Panc1 (cell line): ENCODE measurements around the gene ADORA2A. TPM values are rescaled to one million over a fixed set of nuclear protein-coding genes. Genes with fewer than 3 reads are reported as not detected.

ENCODE experiments used
- ATAC-seq: fragments of 200-7000 bp; cut with Tn5 transposase; 2 replicates; pipeline ENCODE4 v1.9.1; 2020; ENCODE audit warnings: mild to moderate bottlenecking, moderate library complexity
- BruUV-seq: library from RNA; stranded (reverse); fragments of 400-500 nt; replicated peaks from 2 replicates; lab custom pipeline; 2021; lab: Mats Ljungman, UMichigan
- CTCF ChIA-PET: fragments of 300-600 bp; sonication (Branson Sonifier 250); formaldehyde crosslinking; loops from one replicate; lab custom pipeline; 2022; ENCODE audit warnings: antibody characterized with exemption; lab: Charles Lee
- POLR2A ChIA-PET: fragments of 300-600 bp; sonication (Branson Sonifier 250); formaldehyde crosslinking; loops from one replicate; lab custom pipeline; 2022; ENCODE audit warnings: antibody characterized with exemption; lab: Charles Lee
- DNase-seq: peaks from one replicate; pipeline ENCODE4 v3.0.0-alpha.2; 2010; ENCODE audit warnings: low read depth, low spot score
- H3K27ac ChIP-seq: 2 replicates; pipeline ENCODE4 v1.5.1; 2011; ENCODE audit warnings: mild to moderate bottlenecking, low read length, inconsistent platforms
- H3K27me3 ChIP-seq: fragments of 200-500 bp; sonication (Bioruptor generic); 2 replicates; pipeline ENCODE4 v1.6.0; 2014; ENCODE audit warnings: low read length, inconsistent platforms; ENCODE audit not compliant: control insufficient read depth, insufficient read depth
- H3K36me3 ChIP-seq: fragments of 200-500 bp; sonication (Bioruptor generic); 2 replicates; pipeline ENCODE4 v1.5.1; 2014; ENCODE audit warnings: inconsistent platforms, mild to moderate bottlenecking, low read length, moderate library complexity; ENCODE audit not compliant: control insufficient read depth, insufficient read depth
- H3K4me1 ChIP-seq: 2 replicates; pipeline ENCODE4 v1.5.1; 2011; ENCODE audit warnings: inconsistent platforms, mild to moderate bottlenecking, low read length, moderate library complexity; ENCODE audit not compliant: control insufficient read depth, insufficient read depth
- H3K4me3 ChIP-seq, 2 experiments: 2 replicates each; pipeline ENCODE4 v1.5.1; 2011 to 2012; ENCODE audit warnings: low read depth in 2 of 2, low read length in 2 of 2, mild to moderate bottlenecking in 2 of 2, inconsistent platforms in 1 of 2, moderate library complexity in 1 of 2
- H3K9me3 ChIP-seq: fragments of 200-500 bp; sonication (Bioruptor generic); 2 replicates; pipeline ENCODE4 v1.5.1; 2014; ENCODE audit warnings: low read depth, mild to moderate bottlenecking, inconsistent platforms, low read length, moderate library complexity; ENCODE audit not compliant: control insufficient read depth, insufficient read depth
- POLR2AphosphoS5 ChIP-seq: IDR thresholded peaks from 2 replicates; pipeline ENCODE4 v1.6.1; 2012; ENCODE audit warnings: mild to moderate bottlenecking, low read depth, low read length, moderate library complexity
- SIN3A ChIP-seq: IDR thresholded peaks from 2 replicates; pipeline ENCODE4 v1.6.1; 2012; ENCODE audit warnings: low read depth, mild to moderate bottlenecking, low read length, moderate library complexity, borderline replicate concordance; ENCODE audit not compliant: insufficient read depth
- TCF7L2 ChIP-seq: IDR thresholded peaks from 2 replicates; pipeline ENCODE4 v1.6.1; 2011; ENCODE audit warnings: mild to moderate bottlenecking, low read depth, low read length, inconsistent platforms
- in situ Hi-C: cut with HindIII; loops from 2 replicates; pipeline ENCODE4 v1.10.0; 2016; ENCODE audit warnings: low sequenced_read_pairs, low pct_unique_long_range_greater_than_20kb
- intact Hi-C: fragments of 100-400 bp; cut with micrococcal nuclease; formaldehyde crosslinking; loops from one replicate; pipeline ENCODE4 v1.10.0; 2022; ENCODE audit not compliant: unreplicated experiment
- total RNA-seq: library from RNA; stranded (reverse); gene quantifications from one replicate; pipeline ENCODE4 v1.2.1, GENCODE V29; 2021; ENCODE audit not compliant: unreplicated experiment
- TF ChIP-seq, protein P1 (sequence below): fragments of 450-650 bp; IDR thresholded peaks from 2 replicates; pipeline ENCODE4 v1.5.1; 2017; ENCODE audit warnings: mild to moderate bottlenecking
- TF ChIP-seq, protein P2 (sequence below), 2 experiments: IDR thresholded peaks; 2 replicates each; pipeline ENCODE4 v1.6.1; 2011 to 2012; ENCODE audit warnings: low read depth in 2 of 2, control low read depth in 1 of 2, low read length in 1 of 2, mild to moderate bottlenecking in 1 of 2, moderate library complexity in 1 of 2; ENCODE audit not compliant: insufficient read depth in 1 of 2

The ADORA2A gene
- total RNA-seq, 1 experiment from 2014 or later, result 11.5 TPM

DNA sequence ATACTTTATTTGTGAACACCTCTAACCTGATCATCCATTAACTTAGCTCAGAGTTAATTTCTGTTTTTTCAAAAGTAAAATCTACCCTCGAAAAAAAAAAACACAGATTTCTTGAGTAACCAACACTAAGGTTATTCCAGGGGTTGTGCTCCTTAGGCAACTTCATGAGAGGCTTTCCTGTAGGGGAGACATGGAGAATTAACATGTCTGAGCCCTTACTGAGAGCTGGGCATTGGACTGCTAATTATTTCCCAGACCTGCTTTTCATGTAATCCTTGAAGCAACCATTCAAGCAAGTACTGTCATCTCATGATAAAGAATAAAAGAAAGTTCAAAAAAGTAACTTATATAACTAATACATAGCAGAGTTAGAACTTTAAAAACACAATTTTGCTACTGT is 54.2 kb downstream of the ADORA2A start:
- ATAC-seq (no peak), DNase-seq (no peak)
- no peaks in the 10 kb centered on the region for H3K36me3 ChIP-seq
- intact Hi-C loops (no loop called here), in situ Hi-C loops (no loop called here)
- ChIA-PET POLR2A (interaction anchor here (0.6 kb wide), 1 partner anchor 110 kb away, joined by 10 read pairs; no protein-coding TSS in a partner anchor), CTCF (interaction anchor here (0.6 kb wide), 1 partner anchor 43 kb away, joined by 8 read pairs; no protein-coding TSS in a partner anchor)
- no peaks in the 10 kb centered on the region for H3K9me3 ChIP-seq
- no TSS peak for BruUV-seq
- no peaks in the 10 kb centered on the region for H3K4me1 ChIP-seq
- H3K27me3 ChIP-seq, result no peaks in the 10 kb centered on the region
- no peak overlapping the region for H3K4me3 ChIP-seq
- no peak overlapping the region; the same call in 1 of the 2 replicates for H3K27ac ChIP-seq
- TF ChIP-seq, protein P1, sequence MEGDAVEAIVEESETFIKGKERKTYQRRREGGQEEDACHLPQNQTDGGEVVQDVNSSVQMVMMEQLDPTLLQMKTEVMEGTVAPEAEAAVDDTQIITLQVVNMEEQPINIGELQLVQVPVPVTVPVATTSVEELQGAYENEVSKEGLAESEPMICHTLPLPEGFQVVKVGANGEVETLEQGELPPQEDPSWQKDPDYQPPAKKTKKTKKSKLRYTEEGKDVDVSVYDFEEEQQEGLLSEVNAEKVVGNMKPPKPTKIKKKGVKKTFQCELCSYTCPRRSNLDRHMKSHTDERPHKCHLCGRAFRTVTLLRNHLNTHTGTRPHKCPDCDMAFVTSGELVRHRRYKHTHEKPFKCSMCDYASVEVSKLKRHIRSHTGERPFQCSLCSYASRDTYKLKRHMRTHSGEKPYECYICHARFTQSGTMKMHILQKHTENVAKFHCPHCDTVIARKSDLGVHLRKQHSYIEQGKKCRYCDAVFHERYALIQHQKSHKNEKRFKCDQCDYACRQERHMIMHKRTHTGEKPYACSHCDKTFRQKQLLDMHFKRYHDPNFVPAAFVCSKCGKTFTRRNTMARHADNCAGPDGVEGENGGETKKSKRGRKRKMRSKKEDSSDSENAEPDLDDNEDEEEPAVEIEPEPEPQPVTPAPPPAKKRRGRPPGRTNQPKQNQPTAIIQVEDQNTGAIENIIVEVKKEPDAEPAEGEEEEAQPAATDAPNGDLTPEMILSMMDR, result no peak
- TF ChIP-seq SIN3A (no peak), POLR2AphosphoS5 (no peak), TCF7L2 (no peak)
- TF ChIP-seq, protein P2, sequence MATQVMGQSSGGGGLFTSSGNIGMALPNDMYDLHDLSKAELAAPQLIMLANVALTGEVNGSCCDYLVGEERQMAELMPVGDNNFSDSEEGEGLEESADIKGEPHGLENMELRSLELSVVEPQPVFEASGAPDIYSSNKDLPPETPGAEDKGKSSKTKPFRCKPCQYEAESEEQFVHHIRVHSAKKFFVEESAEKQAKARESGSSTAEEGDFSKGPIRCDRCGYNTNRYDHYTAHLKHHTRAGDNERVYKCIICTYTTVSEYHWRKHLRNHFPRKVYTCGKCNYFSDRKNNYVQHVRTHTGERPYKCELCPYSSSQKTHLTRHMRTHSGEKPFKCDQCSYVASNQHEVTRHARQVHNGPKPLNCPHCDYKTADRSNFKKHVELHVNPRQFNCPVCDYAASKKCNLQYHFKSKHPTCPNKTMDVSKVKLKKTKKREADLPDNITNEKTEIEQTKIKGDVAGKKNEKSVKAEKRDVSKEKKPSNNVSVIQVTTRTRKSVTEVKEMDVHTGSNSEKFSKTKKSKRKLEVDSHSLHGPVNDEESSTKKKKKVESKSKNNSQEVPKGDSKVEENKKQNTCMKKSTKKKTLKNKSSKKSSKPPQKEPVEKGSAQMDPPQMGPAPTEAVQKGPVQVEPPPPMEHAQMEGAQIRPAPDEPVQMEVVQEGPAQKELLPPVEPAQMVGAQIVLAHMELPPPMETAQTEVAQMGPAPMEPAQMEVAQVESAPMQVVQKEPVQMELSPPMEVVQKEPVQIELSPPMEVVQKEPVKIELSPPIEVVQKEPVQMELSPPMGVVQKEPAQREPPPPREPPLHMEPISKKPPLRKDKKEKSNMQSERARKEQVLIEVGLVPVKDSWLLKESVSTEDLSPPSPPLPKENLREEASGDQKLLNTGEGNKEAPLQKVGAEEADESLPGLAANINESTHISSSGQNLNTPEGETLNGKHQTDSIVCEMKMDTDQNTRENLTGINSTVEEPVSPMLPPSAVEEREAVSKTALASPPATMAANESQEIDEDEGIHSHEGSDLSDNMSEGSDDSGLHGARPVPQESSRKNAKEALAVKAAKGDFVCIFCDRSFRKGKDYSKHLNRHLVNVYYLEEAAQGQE (IDR thresholded peaks at IDR 0.05; ENCODE audit: insufficient read depth in 1 of 2, low read depth in 2 of 2, low read length in 1 of 2), result no peak

DNA sequence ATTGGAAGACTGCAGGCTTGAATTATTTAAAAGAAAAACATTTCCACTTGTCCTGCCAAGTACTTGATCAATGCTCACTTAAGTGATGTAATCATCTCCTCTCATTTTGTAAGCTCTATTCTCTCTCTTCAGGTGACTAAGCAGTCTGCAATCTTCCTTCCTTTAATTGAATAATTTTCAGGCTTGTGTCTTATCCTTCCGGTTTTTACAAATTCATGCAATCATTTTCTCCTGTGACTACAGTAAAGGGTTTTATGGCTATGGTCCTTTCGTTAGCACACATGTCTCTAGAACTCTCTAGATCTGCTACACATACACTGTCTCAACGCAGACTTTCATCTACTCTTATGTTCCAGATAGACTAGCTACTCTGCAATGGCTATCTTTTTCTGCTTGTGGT is 55.2 kb downstream of the ADORA2A start:
- TF ChIP-seq POLR2AphosphoS5, result no peak
- Histone ChIP-seq H3K9me3 (no peaks in the 10 kb centered on the region), H3K27me3 (no peaks in the 10 kb centered on the region), H3K4me1 (no peaks in the 10 kb centered on the region), H3K27ac (no peak overlapping the region; the same call in 1 of the 2 replicates), H3K36me3 (no peaks in the 10 kb centered on the region), H3K4me3 (no peak overlapping the region)
- intact Hi-C loops, result no loop called here
- in situ Hi-C loops, result no loop called here
- ATAC-seq (no peak), DNase-seq (no peak)
- ChIA-PET CTCF (no interaction called here), POLR2A (no interaction called here)
- no TSS peak for BruUV-seq

DNA sequence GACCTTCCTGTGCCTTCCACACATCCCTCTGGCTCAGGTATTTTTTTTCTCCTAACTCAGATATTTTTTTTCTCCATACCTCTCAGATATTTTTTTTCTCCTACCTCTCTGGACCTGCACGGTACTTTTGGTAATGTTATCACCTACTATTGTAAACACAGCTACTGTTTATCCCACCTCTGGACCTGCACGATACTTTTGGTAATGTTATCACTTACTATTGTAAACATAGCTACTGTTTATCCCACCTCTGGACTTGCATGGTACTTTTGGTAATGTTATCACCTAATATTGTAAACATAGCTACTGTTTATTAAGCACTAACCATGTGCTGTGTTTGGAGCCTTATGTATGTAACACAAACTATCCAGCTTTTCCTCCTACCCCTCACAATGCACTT is 55.6 kb downstream of the ADORA2A start:
- no peak for TF ChIP-seq SIN3A
- TF ChIP-seq, protein P2 (IDR thresholded peaks at IDR 0.05; ENCODE audit: insufficient read depth in 1 of 2, low read depth in 2 of 2, low read length in 1 of 2), result no peak
- TF ChIP-seq, protein P1, result no peak
- TF ChIP-seq TCF7L2, result no peak
- no peak for TF ChIP-seq POLR2AphosphoS5
- H3K27ac ChIP-seq, result no peak overlapping the region; the same call in 1 of the 2 replicates
- intact Hi-C loops (no loop called here), in situ Hi-C loops (no loop called here)
- CTCF ChIA-PET, result no interaction called here
- no peaks in the 10 kb centered on the region for H3K27me3 ChIP-seq
- no peaks in the 10 kb centered on the region for H3K4me1 ChIP-seq
- H3K4me3 ChIP-seq, result no peak overlapping the region
- H3K36me3 ChIP-seq, result no peaks in the 10 kb centered on the region
- no TSS peak for BruUV-seq
- ATAC-seq (no peak), DNase-seq (no peak)
- no peaks in the 10 kb centered on the region for H3K9me3 ChIP-seq
- POLR2A ChIA-PET, result no interaction called here
